ENCODE results near the gene MAK. TPM values are rescaled to one million over a fixed set of nuclear protein-coding genes. Genes with fewer than 3 reads are reported as not detected.

Gene MAK
- total RNA-seq, 1 donor from 2014 or later = not detected

GRCh38 chr6:10792101-10792500, 46.2 kb downstream of the MAK start:
- peaks cover 24% of the 10 kb centered on the region for H3K36me3 Mint-ChIP-seq (ENCODE audit: low read depth)

GRCh38 chr6:10791673-10792072, 46.7 kb downstream of the MAK start:
- ATAC-seq (ENCODE audit: low read depth) = no peak
- H3K9me3 Mint-ChIP-seq = no peaks in the 10 kb centered on the region
- no peaks in the 10 kb centered on the region for H3K27me3 Mint-ChIP-seq
- intact Hi-C loops (cut with micrococcal nuclease) = no loop called here
- ChIA-PET POLR2A (no interaction called here), CTCF (no interaction called here)
- peaks cover 26% of the 10 kb centered on the region for H3K36me3 Mint-ChIP-seq (ENCODE audit: low read depth)
- no peaks in the 10 kb centered on the region for H3K4me1 Mint-ChIP-seq
- no peak for DNase-seq
- no peak for TF ChIP-seq CTCF (IDR thresholded peaks at IDR 0.05)
- H3K4me3 Mint-ChIP-seq = no peak overlapping the region
- H3K27ac Mint-ChIP-seq = no peak overlapping the region

More at GRCh38 chr6:10792101-10792500, 46.2 kb downstream of the MAK start:
- intact Hi-C loops (cut with micrococcal nuclease) = no loop called here
- Mint-ChIP-seq H3K27me3 (no peaks in the 10 kb centered on the region), H3K4me3 (no peak overlapping the region), H3K9me3 (no peaks in the 10 kb centered on the region), H3K4me1 (no peaks in the 10 kb centered on the region), H3K27ac (no peak overlapping the region)
- no peak for TF ChIP-seq CTCF (IDR thresholded peaks at IDR 0.05)
- ChIA-PET CTCF (no interaction called here), POLR2A (no interaction called here)
- DNase-seq (no peak), ATAC-seq (ENCODE audit: low read depth) (no peak)

GRCh38 chr6:10779076-10779475, 59.3 kb downstream of the MAK start:
- no peak overlapping the region for H3K4me3 Mint-ChIP-seq
- no peak overlapping the region for H3K27ac Mint-ChIP-seq
- POLR2A ChIA-PET = no interaction called here
- intact Hi-C loops (cut with micrococcal nuclease) = no loop called here
- TF ChIP-seq CTCF (IDR thresholded peaks at IDR 0.05) = no peak
- ATAC-seq (ENCODE audit: low read depth) = no peak
- H3K4me1 Mint-ChIP-seq = no peaks in the 10 kb centered on the region
- no peaks in the 10 kb centered on the region for H3K9me3 Mint-ChIP-seq
- DNase-seq = no peak
- H3K36me3 Mint-ChIP-seq (ENCODE audit: low read depth) = peaks cover 42% of the 10 kb centered on the region
- no peaks in the 10 kb centered on the region for H3K27me3 Mint-ChIP-seq
- CTCF ChIA-PET = no interaction called here

GRCh38 chr6:10778230-10778629, 60.1 kb downstream of the MAK start:
- no peak overlapping the region for H3K27ac Mint-ChIP-seq
- TF ChIP-seq CTCF (IDR thresholded peaks at IDR 0.05) = no peak
- peaks cover 38% of the 10 kb centered on the region for H3K36me3 Mint-ChIP-seq (ENCODE audit: low read depth)
- no peaks in the 10 kb centered on the region for H3K4me1 Mint-ChIP-seq
- intact Hi-C loops (cut with micrococcal nuclease) = no loop called here
- no peaks in the 10 kb centered on the region for H3K27me3 Mint-ChIP-seq
- ChIA-PET POLR2A (no interaction called here), CTCF (no interaction called here)
- no peaks in the 10 kb centered on the region for H3K9me3 Mint-ChIP-seq
- H3K4me3 Mint-ChIP-seq = no peak overlapping the region
- ATAC-seq (ENCODE audit: low read depth) (no peak), DNase-seq (no peak)

GRCh38 chr6:10771371-10771894, 66.9 kb downstream of the MAK start:
- no peak overlapping the region for H3K4me3 Mint-ChIP-seq
- CTCF ChIA-PET = no interaction called here
- no peaks in the 10 kb centered on the region for H3K9me3 Mint-ChIP-seq
- peaks cover 53% of the 10 kb centered on the region for H3K36me3 Mint-ChIP-seq (ENCODE audit: low read depth)
- ATAC-seq (ENCODE audit: low read depth) (no peak), DNase-seq (no peak)
- no peaks in the 10 kb centered on the region for H3K4me1 Mint-ChIP-seq
- H3K27ac Mint-ChIP-seq = no peak overlapping the region
- no peak for TF ChIP-seq CTCF (IDR thresholded peaks at IDR 0.05)
- intact Hi-C loops (cut with micrococcal nuclease) = no loop called here
- POLR2A ChIA-PET = no interaction called here
- no peaks in the 10 kb centered on the region for H3K27me3 Mint-ChIP-seq
